Measurements from ENCODE around the gene SPTBN1. TPM values are rescaled to one million over a fixed set of nuclear protein-coding genes. Genes with fewer than 3 reads are reported as not detected.

Gene SPTBN1
- total and polyA plus RNA-seq, 2 of the 13 experiments (the other 11 are each of a cell fraction or from before 2014, with no cell fraction given): 123 to 299 TPM

- TF ChIP-seq PLRG1 (conservative IDR thresholded peaks at IDR 0.05): no peak
- TF ChIP-seq ZMAT5 (CRISPR knock-in tag; IDR thresholded peaks at IDR 0.05; ENCODE audit: borderline replicate concordance, low read depth): no peak
- no peak for TF ChIP-seq TOPORS (CRISPR knock-in tag; IDR thresholded peaks at IDR 0.05)
- no peak for TF ChIP-seq ZGPAT (CRISPR knock-in tag; IDR thresholded peaks at IDR 0.05)
- no peak for TF ChIP-seq CBX1 (IDR thresholded peaks at IDR 0.05; ENCODE audit: low read depth)
- TF ChIP-seq FOXO1 (CRISPR knock-in tag; IDR thresholded peaks at IDR 0.05): peak; percentile 69
- TF ChIP-seq ZNF670 (CRISPR knock-in tag; IDR thresholded peaks at IDR 0.05; ENCODE audit: borderline replicate concordance): no peak
- TF ChIP-seq, protein P1, sequence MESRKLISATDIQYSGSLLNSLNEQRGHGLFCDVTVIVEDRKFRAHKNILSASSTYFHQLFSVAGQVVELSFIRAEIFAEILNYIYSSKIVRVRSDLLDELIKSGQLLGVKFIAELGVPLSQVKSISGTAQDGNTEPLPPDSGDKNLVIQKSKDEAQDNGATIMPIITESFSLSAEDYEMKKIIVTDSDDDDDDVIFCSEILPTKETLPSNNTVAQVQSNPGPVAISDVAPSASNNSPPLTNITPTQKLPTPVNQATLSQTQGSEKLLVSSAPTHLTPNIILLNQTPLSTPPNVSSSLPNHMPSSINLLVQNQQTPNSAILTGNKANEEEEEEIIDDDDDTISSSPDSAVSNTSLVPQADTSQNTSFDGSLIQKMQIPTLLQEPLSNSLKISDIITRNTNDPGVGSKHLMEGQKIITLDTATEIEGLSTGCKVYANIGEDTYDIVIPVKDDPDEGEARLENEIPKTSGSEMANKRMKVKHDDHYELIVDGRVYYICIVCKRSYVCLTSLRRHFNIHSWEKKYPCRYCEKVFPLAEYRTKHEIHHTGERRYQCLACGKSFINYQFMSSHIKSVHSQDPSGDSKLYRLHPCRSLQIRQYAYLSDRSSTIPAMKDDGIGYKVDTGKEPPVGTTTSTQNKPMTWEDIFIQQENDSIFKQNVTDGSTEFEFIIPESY (CRISPR knock-in tag; IDR thresholded peaks at IDR 0.05): no peak
- TF ChIP-seq, protein P2, sequence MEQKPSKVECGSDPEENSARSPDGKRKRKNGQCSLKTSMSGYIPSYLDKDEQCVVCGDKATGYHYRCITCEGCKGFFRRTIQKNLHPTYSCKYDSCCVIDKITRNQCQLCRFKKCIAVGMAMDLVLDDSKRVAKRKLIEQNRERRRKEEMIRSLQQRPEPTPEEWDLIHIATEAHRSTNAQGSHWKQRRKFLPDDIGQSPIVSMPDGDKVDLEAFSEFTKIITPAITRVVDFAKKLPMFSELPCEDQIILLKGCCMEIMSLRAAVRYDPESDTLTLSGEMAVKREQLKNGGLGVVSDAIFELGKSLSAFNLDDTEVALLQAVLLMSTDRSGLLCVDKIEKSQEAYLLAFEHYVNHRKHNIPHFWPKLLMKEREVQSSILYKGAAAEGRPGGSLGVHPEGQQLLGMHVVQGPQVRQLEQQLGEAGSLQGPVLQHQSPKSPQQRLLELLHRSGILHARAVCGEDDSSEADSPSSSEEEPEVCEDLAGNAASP (CRISPR knock-in tag; IDR thresholded peaks at IDR 0.05; ENCODE audit: borderline replicate concordance): no peak
- peak; percentile 44; the same call in 1 of the 2 replicates for TF ChIP-seq UBTF (CRISPR knock-in tag; IDR thresholded peaks at IDR 0.05)
- TF ChIP-seq ZBTB49 (CRISPR knock-in tag; IDR thresholded peaks at IDR 0.05; ENCODE audit: borderline replicate concordance): no peak
- no peak for TF ChIP-seq ZKSCAN1 (IDR thresholded peaks at IDR 0.05; ENCODE audit: low read length)
- no peak for TF ChIP-seq SNAPC4 (CRISPR knock-in tag; IDR thresholded peaks at IDR 0.05)
- TF ChIP-seq ARNT2 (CRISPR knock-in tag; IDR thresholded peaks at IDR 0.05; ENCODE audit: low read depth): no peak
Observed at GRCh38 chr2:54617409-54617808, 161.3 kb downstream of the SPTBN1 start (continued).
